HEK293 (cell line): ENCODE results near the gene IL16.
"Not testable (repeated sequence)": the region's sequence is repeated elsewhere in the genome, so short reads cannot be mapped to it uniquely, and the experiment has no call there.

Source experiments
- CTCF ChIA-PET: fragments of 350-600 bp; formaldehyde crosslinking; extraction: SDS; loops from one replicate; lab custom pipeline; 2021; ENCODE audit warnings: antibody characterized with exemption; lab: Yijun Ruan, JAX
- POLR2A ChIA-PET: fragments of 300-600 bp; formaldehyde crosslinking; extraction: SDS; loops from one replicate; lab custom pipeline; 2020; ENCODE audit warnings: antibody characterized with exemption, inconsistent platforms; lab: Yijun Ruan, JAX
- H3K27ac ChIP-seq: fragments of 200-500 bp; sonication (Bioruptor generic); 2 replicates; pipeline ENCODE4 v1.5.1; 2014; ENCODE audit warnings: low read depth, low read length, control low read depth, inconsistent platforms; ENCODE audit errors: extremely low read depth
- H3K36me3 ChIP-seq, 2 experiments: fragments of 200-500 bp in 1 of 2; sonication (Bioruptor generic) in 1 of 2; 1 replicate in 1 of 2; 2 replicates in 1 of 2; pipeline ENCODE4 v1.5.1; 2014 to 2017; ENCODE audit warnings: inconsistent platforms in 2 of 2, low read length in 2 of 2; ENCODE audit not compliant: control insufficient read depth in 2 of 2, insufficient read depth in 1 of 2
- H3K4me1 ChIP-seq: fragments of 200-500 bp; sonication (Bioruptor generic); 2 replicates; pipeline ENCODE4 v1.5.1; 2014; ENCODE audit warnings: mild to moderate bottlenecking, low read length, inconsistent platforms; ENCODE audit not compliant: control insufficient read depth, insufficient read depth
- H3K4me3 ChIP-seq: 2 replicates; pipeline ENCODE4 v1.5.1; 2011; ENCODE audit warnings: low read depth, mild to moderate bottlenecking, control low read depth, low read length, moderate library complexity
- H3K9me3 ChIP-seq: fragments of 200-500 bp; sonication (Bioruptor generic); 2 replicates; pipeline ENCODE4 v1.5.1; 2014; ENCODE audit warnings: low read depth, low read length, inconsistent platforms; ENCODE audit not compliant: control insufficient read depth, insufficient read depth
- SP7 ChIP-seq: fragments of 450-650 bp; formaldehyde crosslinking; IDR thresholded peaks from 2 replicates; pipeline ENCODE4 v1.5.1; 2016; ENCODE audit warnings: missing biosample characterization, missing genetic modification characterization
- ZFP41 ChIP-seq: fragments of 450-650 bp; formaldehyde crosslinking; IDR thresholded peaks from 2 replicates; pipeline ENCODE4 v1.5.1; 2016; ENCODE audit warnings: missing biosample characterization, missing genetic modification characterization, borderline replicate concordance
- ZNF10 ChIP-seq: fragments of 450-650 bp; formaldehyde crosslinking; IDR thresholded peaks from 2 replicates; pipeline ENCODE4 v1.5.1; 2017; ENCODE audit warnings: missing biosample characterization, missing genetic modification characterization
- ZNF16 ChIP-seq: fragments of 450-650 bp; formaldehyde crosslinking; IDR thresholded peaks from 2 replicates; pipeline ENCODE4 v1.5.1; 2016; ENCODE audit warnings: low read depth, missing biosample characterization, missing genetic modification characterization
- ZNF169 ChIP-seq: fragments of 450-650 bp; formaldehyde crosslinking; IDR thresholded peaks from 2 replicates; pipeline ENCODE4 v1.5.1; 2016; ENCODE audit warnings: missing biosample characterization, missing genetic modification characterization
- ZNF19 ChIP-seq: fragments of 450-650 bp; formaldehyde crosslinking; IDR thresholded peaks from 2 replicates; pipeline ENCODE4; 2016; ENCODE audit warnings: missing biosample characterization, missing genetic modification characterization, low read depth
- ZNF311 ChIP-seq: fragments of 450-650 bp; formaldehyde crosslinking; IDR thresholded peaks from 2 replicates; pipeline ENCODE4 v1.5.1; 2017; ENCODE audit warnings: missing biosample characterization, missing genetic modification characterization, borderline replicate concordance
- ZNF341 ChIP-seq: fragments of 450-650 bp; formaldehyde crosslinking; IDR thresholded peaks from 2 replicates; pipeline ENCODE4; 2016; ENCODE audit warnings: low read depth, missing biosample characterization, missing genetic modification characterization
- ZNF354C ChIP-seq: fragments of 450-650 bp; formaldehyde crosslinking; IDR thresholded peaks from 2 replicates; pipeline ENCODE4 v1.5.1; 2016; ENCODE audit warnings: missing biosample characterization, missing genetic modification characterization, low read depth, borderline replicate concordance
- ZNF544 ChIP-seq: fragments of 450-650 bp; formaldehyde crosslinking; IDR thresholded peaks from 2 replicates; pipeline ENCODE4 v1.5.0; 2017; ENCODE audit warnings: missing biosample characterization, missing genetic modification characterization
- ZNF555 ChIP-seq: fragments of 450-650 bp; formaldehyde crosslinking; conservative IDR thresholded peaks from 2 replicates; pipeline ENCODE4 v1.5.1; 2017; ENCODE audit warnings: missing biosample characterization, mild to moderate bottlenecking, missing genetic modification characterization, inconsistent platforms
- ZNF629 ChIP-seq: fragments of 450-650 bp; formaldehyde crosslinking; IDR thresholded peaks from 2 replicates; pipeline ENCODE4 v1.5.1; 2017; ENCODE audit warnings: missing biosample characterization, missing genetic modification characterization
- ZNF660 ChIP-seq: fragments of 450-650 bp; IDR thresholded peaks from 2 replicates; pipeline ENCODE4 v1.5.1; 2018; ENCODE audit warnings: missing biosample characterization, mild to moderate bottlenecking, missing genetic modification characterization
- ZNF670 ChIP-seq: fragments of 450-650 bp; formaldehyde crosslinking; IDR thresholded peaks from 2 replicates; pipeline ENCODE4 v1.5.1; 2016; ENCODE audit warnings: missing biosample characterization, missing genetic modification characterization, low read depth
- ZNF747 ChIP-seq: fragments of 450-650 bp; formaldehyde crosslinking; IDR thresholded peaks from 2 replicates; pipeline ENCODE4 v1.5.1; 2016; ENCODE audit warnings: missing biosample characterization, missing genetic modification characterization
- ZNF791 ChIP-seq: fragments of 450-650 bp; formaldehyde crosslinking; IDR thresholded peaks from 2 replicates; pipeline ENCODE4 v1.5.1; 2016; ENCODE audit warnings: missing biosample characterization, missing genetic modification characterization
- TF ChIP-seq, protein P1 (sequence below): fragments of 450-650 bp; formaldehyde crosslinking; IDR thresholded peaks from 2 replicates; pipeline ENCODE4 v1.5.1; 2016; ENCODE audit warnings: missing biosample characterization, missing genetic modification characterization
- TF ChIP-seq, protein P2 (sequence below): fragments of 450-650 bp; formaldehyde crosslinking; IDR thresholded peaks from 2 replicates; pipeline ENCODE4 v1.5.1; 2016; ENCODE audit warnings: missing biosample characterization, missing genetic modification characterization, low read depth
- TF ChIP-seq, protein P3 (sequence below): fragments of 450-650 bp; formaldehyde crosslinking; IDR thresholded peaks from 2 replicates; pipeline ENCODE4 v1.5.1; 2016; ENCODE audit warnings: missing biosample characterization, missing genetic modification characterization

Gene IL16

DNA sequence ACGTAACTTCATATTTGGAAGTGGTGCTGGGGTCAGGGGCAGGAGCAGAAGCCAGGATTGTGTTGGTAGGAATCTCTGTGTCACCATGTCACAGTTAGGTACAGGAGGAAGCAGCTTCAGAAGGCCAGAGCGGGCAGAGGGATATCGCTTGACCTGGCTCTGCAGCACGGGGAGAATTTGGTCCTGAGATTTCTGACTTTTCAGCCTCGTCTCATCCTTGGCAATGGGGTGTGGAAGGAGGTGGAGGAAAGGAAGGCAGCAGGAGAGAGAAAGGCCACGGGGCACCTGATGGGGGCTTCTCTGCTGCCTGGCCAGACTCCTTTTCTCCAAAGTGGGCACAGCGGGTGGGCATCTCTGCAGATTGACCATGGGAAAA lies 564 bp downstream of the IL16 start:
- H3K36me3 ChIP-seq = no peaks in the 10 kb centered on the region
- no peaks in the 10 kb centered on the region for H3K4me1 ChIP-seq
- TF ChIP-seq ZNF544 (tag by site-specific recombination) = no peak
- no peak for TF ChIP-seq ZNF660 (tag by site-specific recombination)
- no peak for TF ChIP-seq ZNF311
- CTCF ChIA-PET = interaction anchor here (1.5 kb wide), 1 partner anchor 69 kb away, joined by 4 read pairs; no protein-coding TSS in a partner anchor
- H3K9me3 ChIP-seq = no peaks in the 10 kb centered on the region
- no peak overlapping the region for H3K4me3 ChIP-seq
- no peak overlapping the region for H3K27ac ChIP-seq
- POLR2A ChIA-PET = no interaction called here

DNA sequence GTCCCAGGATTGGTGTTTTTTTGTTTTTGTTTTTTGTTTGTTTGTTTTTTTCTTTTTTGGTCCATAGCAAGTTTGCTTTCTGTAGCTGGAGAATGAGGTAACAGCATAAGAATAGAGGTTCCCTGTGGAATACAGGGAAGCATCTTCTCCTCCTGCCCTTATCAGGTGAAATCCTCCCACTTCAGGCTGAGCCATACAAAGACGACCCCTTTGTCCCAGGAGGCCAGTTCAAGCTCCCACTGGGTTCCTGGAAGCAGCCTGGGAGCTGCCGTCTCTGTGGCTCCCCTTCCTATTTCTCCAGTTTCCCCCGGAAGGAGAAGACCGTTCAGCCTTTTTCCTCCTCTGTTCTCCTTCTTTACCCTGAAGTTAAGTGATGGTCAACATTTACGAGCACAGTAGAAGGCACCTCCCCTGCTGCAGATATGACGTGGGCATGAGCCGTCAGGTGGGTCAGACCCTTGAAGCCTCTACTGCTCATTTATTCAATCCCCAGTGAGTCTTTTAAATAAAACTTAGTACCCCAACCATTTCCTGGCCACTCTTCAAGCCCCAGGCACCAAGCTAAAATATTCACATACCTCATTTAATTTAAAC lies 1.1 kb downstream of the IL16 start:
- ChIA-PET POLR2A (no interaction called here), CTCF (interaction anchor here (1.5 kb wide), 1 partner anchor 68 kb away, joined by 4 read pairs; no protein-coding TSS in a partner anchor)
- Histone ChIP-seq H3K9me3 (no peaks in the 10 kb centered on the region), H3K4me3 (no peak overlapping the region), H3K27ac (no peak overlapping the region), H3K36me3 (no peaks in the 10 kb centered on the region), H3K4me1 (no peaks in the 10 kb centered on the region)
- TF ChIP-seq ZFP41 (no peak), ZNF169 (tag by site-specific recombination) (no peak), ZNF791 (tag by site-specific recombination) (no peak), ZNF747 (tag by site-specific recombination) (no peak), ZNF354C (tag by site-specific recombination) (no peak), SP7 (tag by site-specific recombination) (no peak), ZNF670 (tag by site-specific recombination) (no peak)

DNA sequence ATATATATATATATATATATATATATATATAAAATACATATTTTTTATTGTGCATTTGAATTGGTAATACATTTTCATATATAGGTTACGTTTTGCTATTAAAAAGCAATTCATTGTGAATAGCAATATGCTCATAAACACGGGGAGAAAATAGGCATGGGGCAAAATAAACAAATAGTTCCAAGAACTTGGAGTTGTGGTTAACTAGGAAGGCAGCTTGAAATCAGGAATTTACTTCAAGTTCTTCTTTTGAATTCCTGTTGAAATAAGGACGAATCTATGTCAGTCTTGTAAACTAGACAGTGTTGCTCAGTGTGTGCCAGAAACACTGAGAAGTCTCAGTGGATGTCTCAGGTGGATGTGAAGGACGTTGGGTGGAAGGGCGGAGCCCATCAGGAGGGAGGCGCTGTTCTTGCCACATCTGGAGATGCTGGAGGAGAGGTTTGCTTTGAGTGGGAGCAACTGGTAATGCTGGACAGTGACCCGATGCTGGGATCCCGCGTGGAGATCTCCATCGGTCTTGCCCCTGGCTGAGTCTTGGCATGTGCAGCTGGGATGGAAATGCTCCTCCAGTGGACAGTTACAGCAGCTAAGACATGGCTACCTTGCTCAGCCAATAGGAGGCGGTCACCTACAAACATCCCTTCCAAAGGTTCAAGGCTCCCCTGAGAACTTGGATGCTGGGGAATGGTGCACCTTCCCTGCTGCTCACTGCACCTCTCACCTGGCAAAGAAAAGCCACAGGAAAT lies 2.5 kb downstream of the IL16 start:
- CTCF ChIA-PET = interaction anchor here (2.1 kb wide), 1 partner anchor 67 kb away, joined by 7 read pairs; no protein-coding TSS in a partner anchor
- H3K27ac ChIP-seq = no peak overlapping the region
- POLR2A ChIA-PET = interaction anchor here (0.6 kb wide), 1 partner anchor 1842 kb away, joined by 3 read pairs; no protein-coding TSS in a partner anchor
- no peaks in the 10 kb centered on the region for H3K4me1 ChIP-seq
- no peaks in the 10 kb centered on the region for H3K9me3 ChIP-seq
- H3K4me3 ChIP-seq = no peak overlapping the region
- TF ChIP-seq, protein P1, sequence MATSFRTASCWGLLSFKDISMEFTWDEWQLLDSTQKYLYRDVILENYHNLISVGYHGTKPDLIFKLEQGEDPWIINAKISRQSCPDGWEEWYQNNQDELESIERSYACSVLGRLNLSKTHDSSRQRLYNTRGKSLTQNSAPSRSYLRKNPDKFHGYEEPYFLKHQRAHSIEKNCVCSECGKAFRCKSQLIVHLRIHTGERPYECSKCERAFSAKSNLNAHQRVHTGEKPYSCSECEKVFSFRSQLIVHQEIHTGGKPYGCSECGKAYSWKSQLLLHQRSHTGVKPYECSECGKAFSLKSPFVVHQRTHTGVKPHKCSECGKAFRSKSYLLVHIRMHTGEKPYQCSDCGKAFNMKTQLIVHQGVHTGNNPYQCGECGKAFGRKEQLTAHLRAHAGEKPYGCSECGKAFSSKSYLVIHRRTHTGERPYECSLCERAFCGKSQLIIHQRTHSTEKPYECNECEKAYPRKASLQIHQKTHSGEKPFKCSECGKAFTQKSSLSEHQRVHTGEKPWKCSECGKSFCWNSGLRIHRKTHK (tag by site-specific recombination) = no peak
- TF ChIP-seq, protein P2, sequence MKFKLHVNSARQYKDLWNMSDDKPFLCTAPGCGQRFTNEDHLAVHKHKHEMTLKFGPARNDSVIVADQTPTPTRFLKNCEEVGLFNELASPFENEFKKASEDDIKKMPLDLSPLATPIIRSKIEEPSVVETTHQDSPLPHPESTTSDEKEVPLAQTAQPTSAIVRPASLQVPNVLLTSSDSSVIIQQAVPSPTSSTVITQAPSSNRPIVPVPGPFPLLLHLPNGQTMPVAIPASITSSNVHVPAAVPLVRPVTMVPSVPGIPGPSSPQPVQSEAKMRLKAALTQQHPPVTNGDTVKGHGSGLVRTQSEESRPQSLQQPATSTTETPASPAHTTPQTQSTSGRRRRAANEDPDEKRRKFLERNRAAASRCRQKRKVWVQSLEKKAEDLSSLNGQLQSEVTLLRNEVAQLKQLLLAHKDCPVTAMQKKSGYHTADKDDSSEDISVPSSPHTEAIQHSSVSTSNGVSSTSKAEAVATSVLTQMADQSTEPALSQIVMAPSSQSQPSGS (tag by site-specific recombination) = no peak
- TF ChIP-seq ZNF16 = no peak
- peak; percentile 29; the same call in 1 of the 2 replicates for TF ChIP-seq ZNF341 (tag by site-specific recombination)
- no peaks in the 10 kb centered on the region for H3K36me3 ChIP-seq

DNA sequence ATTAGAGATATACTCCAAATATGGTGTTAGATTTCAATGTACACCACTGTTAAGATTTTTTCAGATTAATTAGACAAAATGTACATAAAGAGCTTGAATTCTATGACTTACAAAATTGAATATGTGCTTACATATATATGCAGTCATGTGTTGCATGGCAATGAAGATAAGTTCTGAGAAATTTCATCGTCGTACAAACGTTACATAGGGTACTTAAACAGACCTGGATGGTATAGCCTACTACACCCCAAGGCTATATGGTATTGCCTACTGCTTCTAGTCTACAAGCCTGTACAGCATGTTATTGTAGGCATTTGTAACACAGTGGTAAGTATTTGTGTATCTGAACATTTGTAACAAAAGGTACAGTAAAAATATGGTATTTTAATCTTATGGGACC lies 9.3 kb downstream of the IL16 start:
- no peaks in the 10 kb centered on the region for H3K4me1 ChIP-seq
- no peak overlapping the region for H3K27ac ChIP-seq
- ChIA-PET CTCF (no interaction called here), POLR2A (no interaction called here)
- TF ChIP-seq, protein P3, sequence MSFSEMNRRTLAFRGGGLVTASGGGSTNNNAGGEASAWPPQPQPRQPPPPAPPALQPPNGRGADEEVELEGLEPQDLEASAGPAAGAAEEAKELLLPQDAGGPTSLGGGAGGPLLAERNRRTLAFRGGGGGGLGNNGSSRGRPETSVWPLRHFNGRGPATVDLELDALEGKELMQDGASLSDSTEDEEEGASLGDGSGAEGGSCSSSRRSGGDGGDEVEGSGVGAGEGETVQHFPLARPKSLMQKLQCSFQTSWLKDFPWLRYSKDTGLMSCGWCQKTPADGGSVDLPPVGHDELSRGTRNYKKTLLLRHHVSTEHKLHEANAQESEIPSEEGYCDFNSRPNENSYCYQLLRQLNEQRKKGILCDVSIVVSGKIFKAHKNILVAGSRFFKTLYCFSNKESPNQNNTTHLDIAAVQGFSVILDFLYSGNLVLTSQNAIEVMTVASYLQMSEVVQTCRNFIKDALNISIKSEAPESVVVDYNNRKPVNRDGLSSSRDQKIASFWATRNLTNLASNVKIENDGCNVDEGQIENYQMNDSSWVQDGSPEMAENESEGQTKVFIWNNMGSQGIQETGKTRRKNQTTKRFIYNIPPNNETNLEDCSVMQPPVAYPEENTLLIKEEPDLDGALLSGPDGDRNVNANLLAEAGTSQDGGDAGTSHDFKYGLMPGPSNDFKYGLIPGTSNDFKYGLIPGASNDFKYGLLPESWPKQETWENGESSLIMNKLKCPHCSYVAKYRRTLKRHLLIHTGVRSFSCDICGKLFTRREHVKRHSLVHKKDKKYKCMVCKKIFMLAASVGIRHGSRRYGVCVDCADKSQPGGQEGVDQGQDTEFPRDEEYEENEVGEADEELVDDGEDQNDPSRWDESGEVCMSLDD = no peak
- TF ChIP-seq ZNF10 (no peak), ZNF555 (tag by site-specific recombination) (no peak), ZNF629 (tag by site-specific recombination) (no peak), ZNF19 (tag by site-specific recombination) (no peak)
- no peak overlapping the region for H3K4me3 ChIP-seq
- H3K36me3 ChIP-seq = no peaks in the 10 kb centered on the region
- no peaks in the 10 kb centered on the region for H3K9me3 ChIP-seq

DNA sequence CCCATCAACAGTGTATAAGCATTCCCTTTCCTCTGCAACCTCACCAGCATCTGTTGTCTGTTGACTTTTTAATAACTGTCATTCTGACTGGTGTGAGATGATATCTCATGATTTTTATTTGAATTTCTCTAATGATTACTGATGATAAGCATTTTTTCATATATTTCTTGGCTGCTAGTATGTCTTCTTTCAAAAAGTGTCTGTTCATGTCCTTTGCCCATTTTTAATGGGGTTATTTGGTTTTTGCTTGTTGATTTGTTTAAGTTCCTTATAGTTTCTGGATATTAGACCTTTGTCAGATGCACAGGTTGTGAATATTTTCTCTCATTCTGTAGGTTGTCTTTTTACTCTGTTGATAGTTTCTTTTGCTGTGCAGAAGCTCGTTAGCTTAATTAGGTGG lies 11.3 kb downstream of the IL16 start:
- not testable (repeated sequence) for H3K9me3 ChIP-seq, H3K4me1 ChIP-seq, H3K27ac ChIP-seq, H3K36me3 ChIP-seq, H3K4me3 ChIP-seq
- POLR2A ChIA-PET = interaction anchor here (1.0 kb wide), 1 partner anchor 44 kb away, joined by 3 read pairs; no protein-coding TSS in a partner anchor
- CTCF ChIA-PET = interaction anchor here (0.6 to 1.1 kb wide), 3 partner anchors 58 to 1185 kb away, joined by 3 to 5 read pairs (median 3); no protein-coding TSS in a partner anchor
